HG03565 (cell line): Measurements from ENCODE around the gene RPS27L.

Experiments
- ATAC-seq: cut with Tn5 transposase; IDR thresholded peaks from one replicate; pipeline ENCODE4 v1.9.1; 2021; ENCODE audit warnings: mild to moderate bottlenecking, moderate library complexity; ENCODE audit not compliant: unreplicated experiment

The RPS27L gene

DNA sequence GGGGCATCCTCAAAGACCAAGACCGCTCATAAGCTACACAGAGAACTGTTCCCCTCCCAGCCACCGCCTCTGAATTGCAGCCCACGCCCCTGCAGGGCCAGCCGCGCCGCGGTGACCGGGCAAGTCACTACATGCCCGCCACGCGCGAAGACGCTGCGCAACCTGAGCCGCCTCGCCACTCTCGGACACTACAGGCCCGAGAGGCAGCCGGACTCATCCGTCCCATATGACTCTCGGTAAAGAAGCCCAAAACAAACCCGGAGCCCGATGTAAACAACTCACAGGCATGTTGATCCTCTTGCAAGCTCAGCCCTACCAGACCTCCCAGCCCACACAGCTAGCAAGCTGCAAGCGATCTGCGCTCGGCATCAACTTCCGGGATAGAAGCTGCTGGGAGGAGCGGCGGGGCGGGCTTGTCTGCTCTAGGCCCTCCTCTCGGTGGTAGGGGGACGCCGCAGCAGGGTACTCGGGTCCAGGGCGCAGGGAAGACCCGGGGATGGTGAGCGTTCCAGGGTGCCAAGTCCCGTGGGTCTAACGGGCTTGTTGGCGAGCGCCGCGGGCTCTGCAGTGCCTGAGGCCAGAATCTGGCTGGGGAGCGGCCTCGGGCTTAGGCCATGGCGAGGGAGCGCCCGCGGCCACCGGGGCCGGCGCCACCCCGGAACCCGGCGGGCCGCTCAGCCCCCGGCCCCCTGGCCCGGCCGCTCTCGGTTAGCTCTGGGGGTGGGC, at the start of gene RPS27L:
RPS27L (minus strand) TSS at position 360 of the 726 bp plus-strand sequence; CDS start at position 288, 72 bp downstream.
- ATAC-seq = peak; percentile 67

DNA sequence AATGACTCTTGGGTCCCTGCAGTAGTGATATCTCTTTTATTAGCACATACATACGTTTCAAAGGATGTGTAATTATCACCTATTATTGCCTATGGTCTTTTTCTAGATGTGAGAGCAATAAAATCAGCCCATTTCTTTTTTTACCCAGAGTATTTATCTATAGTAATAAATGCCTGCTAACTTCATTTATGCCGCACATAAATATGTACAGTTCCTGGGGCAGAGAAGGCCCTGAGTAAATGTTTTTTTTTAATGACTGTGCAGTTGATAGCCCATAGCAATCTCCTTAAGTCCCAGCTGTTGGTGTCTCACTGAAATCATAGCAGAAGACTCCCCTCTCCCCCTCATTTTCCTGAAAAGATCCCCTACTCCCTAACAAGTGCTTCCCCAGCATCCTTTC, 48.8 kb upstream of the RPS27L start:
- ATAC-seq = no peak

DNA sequence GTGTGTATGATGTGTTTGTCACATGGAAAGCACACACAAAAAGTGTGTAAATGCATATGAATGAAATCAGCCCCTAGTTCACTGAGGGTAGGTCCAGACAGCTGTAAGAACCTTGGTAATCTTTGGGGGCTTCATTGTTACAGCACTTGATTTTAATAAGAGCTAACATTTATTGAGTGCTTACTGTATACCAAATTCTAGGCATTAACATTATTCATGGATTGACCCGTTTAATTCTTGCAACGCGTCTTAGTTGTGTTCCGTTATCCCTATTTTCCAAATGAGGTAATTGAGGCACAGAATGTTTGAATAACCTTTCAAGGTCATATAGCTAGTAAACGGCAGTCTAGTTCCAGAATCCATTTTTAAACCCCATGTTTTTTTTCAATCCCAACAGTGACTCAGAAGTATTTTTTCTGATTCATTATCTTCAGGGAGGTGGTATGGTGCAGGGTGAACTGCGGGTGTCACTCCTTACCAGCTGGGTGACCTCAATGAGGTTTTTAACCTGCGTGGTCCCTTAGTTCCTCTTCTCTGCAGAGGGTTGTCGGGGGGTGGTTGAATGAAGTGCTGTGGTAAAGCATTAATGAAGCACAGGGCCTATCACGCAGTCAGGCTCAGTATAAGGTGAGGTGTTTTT, 46.3 kb upstream of the RPS27L start:
- no peak for ATAC-seq

DNA sequence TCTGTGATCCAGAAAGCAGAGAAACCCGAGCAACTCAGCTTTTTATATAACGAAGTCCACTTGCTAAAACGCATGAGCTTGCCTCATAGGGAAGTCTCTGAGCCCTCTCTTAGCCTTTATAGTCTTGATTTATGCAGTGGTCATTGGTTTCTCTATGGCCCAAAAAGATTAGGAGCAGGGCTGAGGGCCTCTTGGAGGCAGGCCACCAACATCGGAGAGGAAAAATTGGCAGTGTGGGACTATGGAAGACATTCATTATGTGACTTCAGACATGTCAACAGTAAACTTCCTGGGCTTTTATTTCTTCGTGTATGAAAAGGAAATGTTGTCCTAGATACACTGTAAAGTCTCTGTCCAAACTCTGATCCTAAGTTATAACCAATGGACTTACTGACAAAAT, 45.6 kb upstream of the RPS27L start:
- no peak for ATAC-seq

DNA sequence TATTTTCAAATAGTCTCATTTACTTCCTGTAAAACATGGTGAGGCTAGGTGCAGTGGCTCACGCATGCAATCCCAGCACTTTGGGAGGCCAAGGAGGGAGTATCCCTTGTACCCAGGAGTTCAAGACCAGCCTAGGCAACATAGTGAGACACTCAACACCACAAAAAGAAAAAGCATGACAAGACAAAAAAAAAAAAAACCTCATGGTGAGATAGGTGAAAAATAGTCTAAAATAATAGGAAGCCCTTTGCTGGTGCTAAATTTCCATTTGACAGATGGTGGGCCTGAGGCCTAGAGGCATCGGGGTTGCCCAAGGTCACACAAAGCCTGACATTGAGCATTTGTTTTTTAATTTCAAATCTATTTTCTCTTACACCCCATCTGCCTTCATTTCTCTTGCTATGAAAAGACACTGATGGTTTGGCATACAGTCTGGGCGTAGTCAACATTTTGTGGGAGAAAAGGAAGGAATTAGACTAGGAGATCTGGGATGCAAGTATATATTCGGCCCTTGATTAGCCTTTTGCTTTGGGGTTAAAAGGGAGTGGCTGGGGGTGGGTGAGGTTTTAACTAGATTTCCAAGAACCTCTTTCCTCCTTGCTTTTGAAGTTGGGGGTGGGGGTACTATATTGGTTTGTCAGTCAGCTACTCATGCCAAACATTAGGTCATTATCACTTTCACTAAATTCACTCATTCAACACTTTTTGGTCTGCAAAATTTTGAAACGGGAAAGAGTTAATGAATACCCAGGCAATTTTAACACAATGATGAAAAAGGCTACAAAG, 43.4 kb upstream of the RPS27L start:
- ATAC-seq = no peak

DNA sequence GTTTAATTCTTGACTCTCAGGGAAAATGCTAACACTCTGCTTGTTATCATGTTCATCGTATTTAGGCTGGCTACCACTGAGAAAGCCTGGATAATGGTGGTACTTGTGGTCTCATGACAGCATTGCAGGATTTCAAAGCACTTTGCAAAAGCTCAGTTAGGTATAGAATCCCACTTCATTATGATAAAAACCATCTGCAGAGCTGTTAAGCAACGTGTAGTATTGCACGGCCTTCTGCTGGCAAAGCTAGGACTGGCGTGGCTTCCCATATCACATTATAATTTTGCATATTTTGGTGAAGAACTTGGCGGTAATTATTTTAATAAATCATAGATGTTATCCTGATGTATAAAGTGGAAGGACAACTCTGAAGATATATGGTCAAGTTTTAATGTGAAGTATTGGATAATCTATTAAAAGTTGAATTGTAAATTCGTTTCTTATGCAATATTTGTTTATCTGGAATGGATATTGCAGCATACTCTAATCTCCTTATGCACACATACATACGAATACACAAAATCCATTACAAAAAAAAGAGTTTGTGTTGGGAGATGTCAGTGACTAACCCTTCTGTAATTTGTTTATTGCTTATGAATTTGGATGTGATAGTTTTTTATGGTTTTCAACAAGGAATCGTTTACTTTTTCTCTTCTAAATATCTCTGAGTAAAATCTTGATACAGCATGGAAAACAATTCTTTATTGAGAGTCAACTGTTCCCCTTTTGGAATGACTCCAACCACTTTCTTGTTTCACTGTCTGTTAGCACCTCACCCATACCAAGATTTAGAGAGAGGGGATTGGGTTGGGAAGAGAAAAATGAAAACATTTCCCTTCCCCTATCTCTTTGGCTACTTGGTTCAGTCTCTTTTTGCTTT, 41.3 kb upstream of the RPS27L start:
- no peak for ATAC-seq

DNA sequence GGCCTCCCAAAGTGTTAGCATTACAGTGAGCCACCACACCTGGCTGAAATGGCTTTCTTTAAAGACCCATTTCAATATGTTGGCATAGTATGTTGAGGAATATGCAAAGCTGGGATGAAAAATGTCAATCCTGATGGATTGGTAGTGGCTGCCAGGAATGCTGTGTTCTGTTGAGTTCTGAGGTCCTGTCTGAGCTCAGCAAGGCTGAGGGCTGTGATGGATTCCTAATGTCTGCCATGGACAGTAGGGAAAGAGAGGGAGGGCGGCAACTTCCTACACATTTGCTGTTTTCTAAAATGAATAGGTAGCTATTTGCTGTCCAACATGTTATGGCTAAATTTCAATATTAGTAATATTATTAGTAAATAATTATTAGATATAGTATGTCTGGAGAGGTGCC, 40.3 kb upstream of the RPS27L start:
- no peak for ATAC-seq

DNA sequence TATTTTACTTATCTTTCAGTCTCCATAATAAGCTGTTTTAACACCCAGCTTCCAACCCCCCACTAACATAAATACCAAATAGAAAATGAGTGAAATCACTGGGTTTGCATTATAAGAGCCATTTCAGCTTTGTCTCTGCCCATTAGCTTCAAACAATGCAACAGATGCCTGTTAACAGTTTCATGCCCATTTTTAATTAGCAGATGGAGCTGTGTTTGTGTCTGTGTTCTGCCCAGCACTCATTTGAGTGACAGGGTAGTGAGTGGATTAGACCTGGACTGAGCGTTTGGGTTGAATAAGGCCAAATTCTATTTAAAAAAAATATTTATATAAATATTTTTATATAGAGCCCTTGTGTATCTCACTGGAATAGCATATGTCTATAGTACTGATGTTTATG, 39.6 kb upstream of the RPS27L start:
- ATAC-seq = no peak

DNA sequence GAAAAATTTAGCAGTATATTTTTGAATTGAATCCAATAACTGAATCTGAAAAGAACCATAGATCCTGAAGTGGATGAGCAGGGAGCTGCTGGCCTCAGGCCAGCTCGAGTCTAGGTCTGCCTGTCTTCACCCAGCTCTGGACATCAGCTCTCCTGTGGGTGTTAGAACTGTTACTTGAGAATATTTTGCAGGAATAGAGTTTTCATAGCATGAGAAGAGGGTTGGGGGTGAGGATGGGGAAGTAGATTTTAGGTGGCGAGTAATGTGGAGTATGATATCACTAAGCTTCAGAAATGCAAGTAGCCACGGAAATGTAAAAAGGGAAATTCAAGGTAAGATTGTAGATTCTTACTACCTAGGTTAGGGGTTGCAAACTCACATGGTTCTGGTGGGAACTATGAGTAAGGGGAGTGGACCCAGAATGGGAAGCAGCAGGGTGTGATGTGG, 38.3 kb upstream of the RPS27L start:
- ATAC-seq = no peak

DNA sequence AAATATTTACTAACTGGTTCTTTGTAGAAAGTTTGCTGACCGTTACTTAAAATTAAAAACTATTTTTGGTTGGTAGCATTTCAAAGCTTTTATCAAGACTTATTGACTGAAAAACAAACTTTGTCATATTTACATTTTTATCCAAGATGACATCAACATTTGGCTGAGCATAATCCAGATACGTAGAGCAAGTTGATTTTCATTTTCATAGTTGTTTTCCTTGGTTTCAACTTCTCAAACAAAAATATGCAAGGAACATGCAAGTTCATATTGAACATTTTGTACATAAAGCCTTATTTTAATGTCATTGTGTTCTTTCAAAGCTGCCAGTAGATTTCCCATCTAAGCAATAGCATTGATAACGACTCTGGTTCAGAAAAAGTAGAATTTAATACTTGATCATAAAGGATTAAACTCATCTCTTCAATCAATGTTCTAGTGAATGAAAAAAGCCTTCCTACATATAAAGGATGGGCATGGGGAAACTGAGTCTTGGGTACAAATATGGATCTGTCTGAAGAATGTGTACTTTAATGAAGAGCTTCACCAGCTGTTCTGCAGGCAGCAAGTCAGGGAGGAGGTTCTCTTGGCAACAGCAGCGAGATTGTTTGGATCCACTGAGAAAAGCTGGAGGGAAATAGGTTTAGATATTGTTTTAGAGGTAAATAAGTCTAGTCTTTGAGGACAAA, 37.7 kb upstream of the RPS27L start:
- ATAC-seq = no peak

DNA sequence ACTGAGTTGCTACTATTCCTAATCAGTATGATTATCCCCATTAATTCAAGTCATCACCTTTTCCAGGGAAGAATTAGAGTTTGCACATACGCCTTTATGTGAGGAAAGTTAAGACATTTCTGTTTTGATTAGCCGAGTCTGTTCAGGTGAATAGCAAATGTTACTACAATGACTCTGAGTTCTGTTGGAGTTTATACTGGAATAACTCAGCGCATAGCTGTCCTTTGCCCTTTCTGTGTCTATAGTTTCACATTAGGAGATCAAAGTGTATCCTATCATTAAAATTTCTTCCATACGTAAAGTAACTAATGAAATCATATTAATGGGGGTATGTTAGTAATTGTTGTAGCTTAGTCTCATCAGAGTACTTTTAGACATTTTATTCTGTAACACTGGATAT, 37.0 kb upstream of the RPS27L start:
- ATAC-seq = no peak

DNA sequence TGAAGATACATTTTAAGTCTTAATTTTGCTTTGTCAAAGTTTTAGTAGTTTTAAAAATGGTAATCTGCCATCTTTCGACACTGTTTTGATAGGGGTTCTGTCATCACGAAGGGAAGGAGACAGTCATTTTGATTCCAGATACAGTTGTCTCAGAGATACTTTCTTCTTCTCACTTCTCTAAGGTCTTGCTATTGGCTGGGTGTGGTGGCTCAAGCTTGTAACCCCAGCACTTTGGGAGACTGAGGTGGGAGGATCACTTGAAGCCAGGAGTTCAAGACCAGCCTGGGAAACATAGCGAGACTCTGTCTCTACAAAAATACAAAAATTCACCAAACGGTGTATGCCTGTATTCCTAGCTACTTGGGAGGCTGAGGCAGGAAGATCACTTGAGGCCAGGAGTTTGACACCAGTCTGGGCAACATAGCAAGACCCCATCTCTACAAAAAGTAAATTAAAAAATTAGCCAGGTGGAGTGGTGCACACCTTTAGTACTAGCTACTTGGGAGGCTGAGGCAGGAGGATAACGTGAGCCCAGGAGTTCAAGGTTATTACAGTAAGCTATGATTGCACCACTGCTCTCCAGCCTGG, 35.4 kb upstream of the RPS27L start:
- ATAC-seq = no peak

DNA sequence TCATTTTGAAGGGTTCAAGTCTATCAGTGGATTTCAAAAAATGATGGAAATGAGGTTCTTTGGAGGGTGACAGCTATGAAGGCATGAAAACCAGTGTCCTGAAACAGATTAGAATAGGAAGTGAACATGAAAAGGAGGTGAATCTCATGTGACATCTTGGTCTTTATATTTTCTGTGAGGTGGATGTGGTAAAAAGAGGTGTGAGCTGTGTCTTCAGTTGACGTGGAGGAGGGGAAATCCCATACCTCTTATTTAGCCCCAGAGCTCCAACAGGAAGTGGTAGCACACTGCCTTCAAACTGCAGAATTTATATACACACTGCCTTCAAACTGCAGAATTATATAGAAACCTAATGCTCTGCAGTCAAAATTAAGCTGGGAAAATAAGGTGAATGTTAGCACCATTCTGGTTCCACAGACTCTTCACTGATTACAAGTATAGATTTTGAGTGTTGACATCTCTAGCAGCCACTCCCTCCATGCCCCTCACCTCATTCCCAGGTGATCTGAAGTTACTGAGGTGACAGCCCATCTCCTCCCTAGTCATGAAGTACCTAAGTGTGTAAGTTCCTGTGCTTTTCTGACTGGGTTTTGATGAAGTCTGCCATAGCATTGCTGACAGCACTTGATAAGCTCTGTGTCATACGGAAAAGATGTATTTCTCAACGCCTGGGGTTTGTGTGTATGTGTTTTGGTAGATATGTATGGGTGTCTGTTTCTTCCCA, 34.8 kb upstream of the RPS27L start:
- ATAC-seq = peak; percentile 27

DNA sequence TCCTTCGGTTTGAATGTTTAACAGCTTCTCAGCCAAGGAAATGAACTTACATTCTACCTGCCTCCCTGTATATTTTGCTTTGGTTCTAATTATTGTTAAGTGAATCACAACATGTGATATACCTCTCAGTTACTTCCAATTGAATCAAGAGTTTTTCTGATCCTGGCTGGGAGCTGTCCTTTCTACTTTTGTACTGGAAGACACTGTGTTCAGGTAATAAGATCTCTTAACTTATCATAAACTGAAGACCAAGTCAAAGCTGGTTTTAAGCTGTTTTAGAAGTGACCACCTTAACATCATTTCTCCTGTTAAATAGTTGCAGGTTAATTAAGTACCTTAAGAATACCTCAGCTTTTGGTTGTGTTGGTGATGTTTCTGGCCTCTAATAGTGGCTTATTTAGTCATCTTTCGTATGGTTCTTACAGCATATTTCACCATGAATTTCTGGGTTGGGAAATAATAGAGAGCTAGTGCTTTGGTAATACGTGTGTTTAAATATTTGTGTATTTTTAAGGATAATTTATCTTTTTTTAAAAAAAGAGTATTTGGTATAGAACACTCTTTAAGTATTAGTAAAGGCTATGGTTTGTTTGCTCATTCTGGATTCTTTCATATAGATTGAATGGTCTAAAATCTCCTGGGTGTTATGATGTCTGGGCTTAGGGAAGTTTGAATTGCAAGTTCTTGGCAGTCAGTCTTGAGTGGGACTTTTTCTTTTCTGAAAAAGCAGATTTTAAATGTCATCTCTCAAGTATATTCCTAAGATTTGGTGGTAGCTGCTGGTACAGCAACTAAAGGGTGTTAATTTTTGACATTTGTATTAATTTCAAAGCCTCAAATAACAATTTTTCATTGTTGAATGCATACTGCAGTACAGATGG, 33.7 kb upstream of the RPS27L start:
- ATAC-seq = no peak

DNA sequence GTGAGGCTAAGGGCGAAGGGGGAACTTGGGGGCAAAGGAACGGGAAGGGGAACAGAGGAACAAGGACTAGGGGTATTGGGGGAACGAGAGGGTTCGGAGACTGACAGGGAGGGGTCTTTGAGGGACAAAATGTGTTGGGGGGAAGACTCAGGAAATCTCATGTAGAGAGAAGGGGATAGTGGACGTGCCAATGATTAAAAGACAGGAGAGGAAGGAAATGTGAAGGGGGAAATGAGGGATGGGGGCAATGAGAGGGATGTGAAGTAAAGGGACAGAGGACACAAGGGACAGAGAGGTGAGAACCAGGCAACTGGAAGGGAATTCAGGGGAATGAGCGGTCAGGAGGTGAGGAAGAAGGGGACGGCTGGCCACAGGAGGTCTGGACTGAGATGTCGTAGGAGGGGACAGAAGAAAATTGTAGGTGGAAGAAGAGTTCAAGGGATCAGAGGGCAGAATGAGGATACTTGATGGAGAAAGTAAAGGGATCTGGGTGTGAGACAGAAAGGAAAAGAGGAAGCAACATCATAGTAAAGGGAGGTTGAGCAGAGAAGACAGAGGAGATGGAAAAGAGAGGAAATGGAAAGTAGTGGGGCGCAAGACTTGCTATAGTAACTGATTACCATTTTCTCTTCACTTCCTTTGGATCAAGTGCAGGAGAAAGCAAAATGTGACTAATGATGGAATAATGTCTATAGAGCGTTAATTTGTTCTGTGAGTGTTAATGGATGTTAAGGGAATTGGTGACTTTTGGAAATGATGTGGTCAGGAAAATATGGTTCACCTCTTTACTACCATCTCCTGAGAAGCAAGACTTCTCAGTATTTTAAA, 32.9 kb upstream of the RPS27L start:
- no peak for ATAC-seq

DNA sequence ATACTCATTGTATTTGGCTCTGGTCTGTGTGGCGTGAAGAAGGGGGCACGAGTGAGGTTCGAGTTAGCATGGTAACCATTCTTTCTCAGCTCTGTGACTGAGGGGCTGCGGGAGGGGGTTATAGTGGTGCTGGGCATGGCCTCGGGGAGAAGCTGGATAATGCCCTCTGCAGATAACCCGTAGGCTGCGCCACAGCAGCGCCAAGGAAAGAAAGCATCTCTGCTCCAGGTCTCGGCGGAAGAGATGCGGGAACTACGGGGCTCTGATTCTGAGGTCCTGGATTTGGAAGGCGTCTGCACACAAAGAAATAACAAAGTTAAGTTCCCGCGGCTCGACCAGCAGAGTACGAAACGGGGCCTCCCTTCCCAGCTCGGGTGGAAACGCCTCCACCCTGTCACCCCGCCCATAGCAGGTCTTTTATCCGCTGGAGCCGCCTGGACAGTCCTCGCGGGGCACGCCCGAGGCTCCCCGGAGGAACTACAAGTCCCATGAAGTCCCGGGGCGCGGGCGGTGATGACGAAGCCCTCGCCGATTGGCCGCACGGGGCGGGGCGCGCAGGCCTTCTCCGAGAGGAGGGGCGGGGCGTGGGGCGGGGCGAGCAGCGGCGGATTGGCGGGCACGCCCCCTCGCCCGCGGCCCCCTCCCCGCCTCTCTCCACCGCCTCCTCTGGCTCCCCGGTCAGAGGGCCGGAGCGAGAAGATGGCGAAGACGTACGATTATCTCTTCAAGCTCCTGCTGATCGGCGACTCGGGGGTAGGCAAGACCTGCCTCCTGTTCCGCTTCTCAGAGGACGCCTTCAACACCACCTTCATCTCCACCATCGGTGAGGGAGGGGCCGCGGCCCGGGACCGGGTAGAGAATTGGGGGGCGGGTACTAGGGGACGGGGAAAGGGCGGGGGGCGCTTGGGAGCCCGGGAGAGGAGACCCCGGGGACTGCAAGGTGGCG, 31.9 kb upstream of the RPS27L start, which contains the start of gene RAB8B:
RAB8B (plus strand) TSS at position 681 of the 946 bp plus-strand sequence; CDS start at position 700, 19 bp downstream.
- peak; percentile 64 for ATAC-seq
